ENCODE results near the gene C2CD3.

DNA sequence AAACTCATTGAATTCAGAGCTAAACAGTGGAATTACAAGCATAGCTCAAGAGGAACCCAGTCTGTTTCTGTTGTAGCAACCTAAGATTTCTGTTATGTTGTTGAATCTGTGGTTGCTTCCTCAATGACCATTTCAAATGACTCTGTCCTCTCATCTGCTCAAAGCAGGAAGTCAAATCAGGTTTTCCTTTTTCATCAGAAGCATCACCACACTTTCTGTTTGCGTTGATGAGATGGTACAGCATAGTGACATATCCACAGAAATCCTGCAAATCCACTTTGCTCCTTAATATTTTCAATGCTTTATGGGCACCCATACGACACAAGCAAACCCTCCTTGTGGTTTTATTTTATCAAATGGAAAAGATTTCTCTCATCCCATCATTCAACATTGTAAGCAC lies 175.6 kb downstream of the C2CD3 start:
- TF ChIP-seq, protein P1, sequence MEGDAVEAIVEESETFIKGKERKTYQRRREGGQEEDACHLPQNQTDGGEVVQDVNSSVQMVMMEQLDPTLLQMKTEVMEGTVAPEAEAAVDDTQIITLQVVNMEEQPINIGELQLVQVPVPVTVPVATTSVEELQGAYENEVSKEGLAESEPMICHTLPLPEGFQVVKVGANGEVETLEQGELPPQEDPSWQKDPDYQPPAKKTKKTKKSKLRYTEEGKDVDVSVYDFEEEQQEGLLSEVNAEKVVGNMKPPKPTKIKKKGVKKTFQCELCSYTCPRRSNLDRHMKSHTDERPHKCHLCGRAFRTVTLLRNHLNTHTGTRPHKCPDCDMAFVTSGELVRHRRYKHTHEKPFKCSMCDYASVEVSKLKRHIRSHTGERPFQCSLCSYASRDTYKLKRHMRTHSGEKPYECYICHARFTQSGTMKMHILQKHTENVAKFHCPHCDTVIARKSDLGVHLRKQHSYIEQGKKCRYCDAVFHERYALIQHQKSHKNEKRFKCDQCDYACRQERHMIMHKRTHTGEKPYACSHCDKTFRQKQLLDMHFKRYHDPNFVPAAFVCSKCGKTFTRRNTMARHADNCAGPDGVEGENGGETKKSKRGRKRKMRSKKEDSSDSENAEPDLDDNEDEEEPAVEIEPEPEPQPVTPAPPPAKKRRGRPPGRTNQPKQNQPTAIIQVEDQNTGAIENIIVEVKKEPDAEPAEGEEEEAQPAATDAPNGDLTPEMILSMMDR (IDR thresholded peaks at IDR 0.05 in 8 of 11, conservative IDR thresholded peaks at IDR 0.05 in 3 of 11): no peak
- no peak for TF ChIP-seq POLR2A (IDR thresholded peaks at IDR 0.05)
